Esophagus (tissue), 2 donors: ENCODE results near the gene FARSB. TPM values are rescaled to one million over a fixed set of nuclear protein-coding genes. Genes with fewer than 3 reads are reported as not detected.

Source experiments
- H3K27ac ChIP-seq, 2 donors: one replicate each; pipeline ENCODE4 v1.5.1; 2013; ENCODE audit warnings: low read depth in 2 of 2, mild to moderate bottlenecking in 2 of 2, inconsistent platforms in 1 of 2, low read length in 1 of 2, moderate library complexity in 1 of 2
- H3K27me3 ChIP-seq, 2 donors: one replicate each; pipeline ENCODE4 v1.6.1; 2013; ENCODE audit warnings: low read length in 2 of 2, control low read depth in 1 of 2, mild to moderate bottlenecking in 1 of 2; ENCODE audit not compliant: insufficient read depth in 2 of 2, control insufficient read depth in 1 of 2
- H3K36me3 ChIP-seq, 2 donors: one replicate each; pipeline ENCODE4 v1.6.1; 2013; ENCODE audit warnings: low read length in 1 of 2; ENCODE audit not compliant: control insufficient read depth in 2 of 2, insufficient read depth in 2 of 2
- H3K4me1 ChIP-seq, 2 donors: one replicate each; pipeline ENCODE4 v1.6.1; 2013; ENCODE audit warnings: low read length in 1 of 2; ENCODE audit not compliant: control insufficient read depth in 2 of 2, insufficient read depth in 2 of 2
- H3K4me3 ChIP-seq, 2 donors: one replicate each; pipeline ENCODE4 v1.5.1; 2013; ENCODE audit warnings: low read length in 2 of 2, mild to moderate bottlenecking in 2 of 2, low read depth in 1 of 2, moderate library complexity in 1 of 2
- H3K9me3 ChIP-seq, 2 donors: one replicate each; pipeline ENCODE4 v1.6.1; 2013; ENCODE audit warnings: mild to moderate bottlenecking in 2 of 2, low read depth in 1 of 2, low read length in 1 of 2, moderate library complexity in 1 of 2; ENCODE audit not compliant: control insufficient read depth in 2 of 2, insufficient read depth in 1 of 2
- WGBS, 2 donors: extraction: QIAGEN DNeasy Blood & Tissue Kit; methylation state at CpG; one replicate each; pipeline ENCODE4 v1.1.7; 2013; 5-methylcytosine and 5-hydroxymethylcytosine counted together
- polyA plus RNA-seq, 2 donors: library from polyadenylated mRNA; stranded (reverse); fragments of 200-250 nt; gene quantifications; one replicate each; pipeline ENCODE4 v1.2.3, GENCODE V29; 2013
- donor health status: healthy with polysubstance abuse.
- donor health status: Bipolar disorder and iron deficiency.

FARSB gene
- polyA plus RNA-seq, 2 donors: 12.6 to 22.5 TPM

DNA sequence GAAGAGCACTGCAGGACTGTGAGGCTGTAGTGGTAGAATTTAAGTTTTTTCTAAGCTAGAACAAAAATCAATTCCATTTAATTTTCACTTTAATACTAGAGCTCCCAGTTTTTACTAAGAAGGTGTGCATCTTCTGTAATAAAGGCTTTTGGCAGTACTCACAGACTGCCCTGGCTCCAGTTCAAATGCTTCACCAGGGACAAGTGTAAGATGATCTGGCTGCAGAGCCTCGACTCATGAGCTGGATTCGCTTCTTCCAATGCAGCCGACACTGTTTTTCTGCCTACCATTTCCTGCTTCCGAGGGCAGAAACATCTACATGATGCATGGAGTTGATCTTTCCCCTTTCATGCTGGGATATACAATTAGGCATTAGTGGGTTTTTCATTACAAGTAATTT, 87.0 kb downstream of the FARSB start:
- Histone ChIP-seq H3K9me3 (no peaks in the 10 kb centered on the region), H3K27ac (no peak overlapping the region), H3K4me1 (peaks cover 0 to 4% of the 10 kb centered on the region in 2 donors), H3K36me3 (peaks cover 0 to 2% of the 10 kb centered on the region in 2 donors), H3K4me3 (no peak overlapping the region), H3K27me3 (no peaks in the 10 kb centered on the region)
- WGBS, 2 donors: 39 to 51% methylated on average over 4 of the region's 4 CpGs

DNA sequence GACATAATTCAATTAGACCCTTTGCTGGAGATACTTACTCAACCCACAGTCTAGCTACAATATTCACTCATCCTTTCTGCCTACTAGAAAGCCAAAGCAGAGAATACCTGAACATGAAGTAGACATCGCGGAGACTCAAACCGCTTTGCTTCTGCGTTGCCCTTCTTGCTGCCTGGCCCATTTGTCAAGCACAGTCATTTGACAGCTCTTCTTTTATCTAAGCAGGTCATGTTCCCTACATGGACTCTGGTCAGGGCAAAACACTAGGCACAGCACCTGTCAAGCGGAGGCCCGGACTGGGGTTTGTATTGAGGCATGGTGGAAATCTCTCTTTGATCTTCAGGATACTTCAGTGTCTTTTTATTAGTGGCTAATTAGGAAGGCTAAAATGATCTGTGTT, 89.7 kb downstream of the FARSB start:
- no peak overlapping the region for H3K4me3 ChIP-seq
- peaks cover 0 to 2% of the 10 kb centered on the region in 2 donors for H3K36me3 ChIP-seq
- no peaks in the 10 kb centered on the region for H3K27me3 ChIP-seq
- no peaks in the 10 kb centered on the region for H3K4me1 ChIP-seq
- no peak overlapping the region for H3K27ac ChIP-seq
- 91 to 96% methylated on average over 6 of the region's 6 CpGs for WGBS, 2 donors
- H3K9me3 ChIP-seq: no peaks in the 10 kb centered on the region

DNA sequence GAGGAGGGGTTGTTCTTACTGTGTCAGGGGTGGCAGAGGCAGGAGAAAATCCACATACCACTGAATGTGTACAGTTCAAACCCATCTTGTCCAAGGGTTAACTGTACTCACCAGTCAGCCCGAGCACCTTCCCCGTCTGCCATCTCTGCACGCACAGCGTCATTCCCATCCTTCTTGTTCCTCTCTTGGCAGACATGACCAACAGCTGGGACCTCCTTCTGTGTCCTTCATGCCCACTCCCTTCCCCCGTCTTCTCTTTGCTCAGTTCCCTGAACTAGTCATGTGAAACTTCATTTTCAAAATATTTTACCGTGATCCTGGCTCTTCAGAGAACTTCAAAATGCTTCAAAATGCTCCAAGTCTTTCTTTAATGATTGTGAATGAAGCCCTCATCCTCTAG, 92.0 kb downstream of the FARSB start:
- WGBS, 2 donors: 83 to 87% methylated on average over 6 of the region's 6 CpGs
- H3K4me3 ChIP-seq: no peak overlapping the region
- H3K9me3 ChIP-seq: no peaks in the 10 kb centered on the region
- H3K27ac ChIP-seq: no peak overlapping the region
- H3K27me3 ChIP-seq: no peaks in the 10 kb centered on the region
- no peaks in the 10 kb centered on the region for H3K4me1 ChIP-seq
- H3K36me3 ChIP-seq: peaks cover 0 to 2% of the 10 kb centered on the region in 2 donors

DNA sequence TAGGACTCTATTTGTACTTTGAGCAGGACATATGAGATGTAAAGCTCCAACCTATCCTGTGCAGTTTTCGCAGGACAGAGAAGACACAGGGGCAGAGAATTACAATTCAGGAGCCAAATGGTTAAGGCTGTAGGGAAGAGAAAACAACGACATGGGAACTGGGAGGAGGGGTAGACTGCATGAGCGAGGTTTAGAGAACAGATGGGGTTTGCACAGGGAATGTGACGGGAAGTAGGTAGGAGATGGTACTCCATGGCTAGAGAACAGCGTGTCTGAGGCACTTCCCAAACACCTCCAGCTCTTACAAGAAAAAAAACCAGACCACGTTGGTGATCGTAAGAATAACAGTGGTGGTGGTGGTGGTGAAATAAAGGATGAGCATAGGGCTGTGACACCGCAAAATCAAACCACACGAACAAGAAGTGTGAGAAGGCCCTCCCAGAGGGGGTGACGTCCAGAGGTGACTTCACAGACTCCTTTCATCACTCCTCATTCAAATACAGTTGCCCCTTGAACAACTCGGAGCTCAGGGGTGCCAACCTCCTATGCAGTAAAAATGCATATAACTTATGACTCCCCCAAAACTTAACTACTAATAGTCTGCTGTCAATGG, 92.7 kb downstream of the FARSB start:
- WGBS, 2 donors: 71 to 72% methylated on average over 11 of the region's 11 CpGs
- Histone ChIP-seq H3K36me3 (peaks cover 0 to 2% of the 10 kb centered on the region in 2 donors), H3K27ac (no peak overlapping the region), H3K9me3 (no peaks in the 10 kb centered on the region), H3K4me3 (no peak overlapping the region), H3K27me3 (no peaks in the 10 kb centered on the region), H3K4me1 (no peaks in the 10 kb centered on the region)

DNA sequence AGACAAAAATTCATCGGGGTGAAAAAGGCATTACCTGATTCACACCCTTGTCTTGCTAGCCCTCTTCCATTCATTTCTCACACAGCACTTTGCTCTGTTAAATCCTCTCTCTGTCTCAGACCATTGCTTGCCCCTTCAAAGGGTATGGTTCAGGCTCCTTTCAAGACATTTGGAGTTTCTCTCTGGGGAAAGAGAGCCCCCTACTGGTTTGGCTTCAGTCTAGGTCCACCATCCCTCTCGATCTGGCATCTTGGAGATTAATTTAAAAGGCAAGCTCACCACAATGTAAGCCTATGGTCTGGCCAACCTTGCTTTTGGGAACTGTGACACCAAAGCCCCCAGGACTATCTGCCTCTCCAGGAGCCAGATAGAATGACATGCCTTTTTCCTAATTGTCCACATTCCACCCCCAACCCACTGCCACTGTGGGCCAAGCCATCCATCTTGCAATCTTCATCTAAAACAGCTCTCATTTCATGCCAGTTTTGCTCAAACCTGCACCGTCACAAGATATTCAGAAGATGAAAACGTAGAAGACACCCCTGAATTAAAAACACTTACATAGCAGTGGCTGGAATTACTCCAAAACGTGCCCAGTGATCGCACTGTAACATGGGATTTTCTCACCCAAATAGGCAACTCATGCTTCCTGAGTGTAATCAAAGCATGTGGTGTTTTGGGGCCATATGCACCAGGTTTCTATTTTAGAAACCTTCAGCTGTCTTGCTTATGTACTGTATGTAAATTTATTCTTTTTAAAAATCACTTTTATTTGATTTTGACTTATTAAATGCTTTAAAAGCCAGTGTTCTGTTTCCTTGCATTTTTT, 93.9 kb downstream of the FARSB start:
- H3K36me3 ChIP-seq: peaks cover 0 to 2% of the 10 kb centered on the region in 2 donors

DNA sequence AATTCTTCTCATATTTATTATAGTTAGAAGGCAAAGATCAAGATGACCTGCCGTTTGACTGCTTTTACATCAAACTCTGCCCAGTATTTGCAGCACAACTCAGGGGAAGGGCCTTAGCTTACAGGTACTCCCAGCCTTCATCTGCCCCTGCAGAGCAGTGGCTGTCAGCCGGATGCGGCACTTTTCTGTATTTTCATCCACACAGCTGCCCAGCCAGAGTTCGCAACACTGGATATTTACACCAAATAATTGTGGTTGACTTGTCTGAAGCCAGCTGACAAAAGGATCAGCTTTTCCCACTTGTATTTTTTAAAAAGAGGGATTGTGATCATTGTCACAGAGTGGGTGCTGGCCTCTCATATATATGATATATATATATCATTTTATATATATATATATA, 94.7 kb downstream of the FARSB start:
- peaks cover 0 to 2% of the 10 kb centered on the region in 2 donors for H3K36me3 ChIP-seq
- no peak overlapping the region for H3K27ac ChIP-seq
- H3K27me3 ChIP-seq: no peaks in the 10 kb centered on the region
- H3K4me3 ChIP-seq: no peak overlapping the region
- H3K9me3 ChIP-seq: no peaks in the 10 kb centered on the region
- no peaks in the 10 kb centered on the region for H3K4me1 ChIP-seq
- WGBS, 2 donors: 91 to 95% methylated on average over 4 of the region's 4 CpGs

More for the DNA sequence above, 93.9 kb downstream of the FARSB start:
- Histone ChIP-seq H3K4me3 (no peak overlapping the region), H3K27ac (no peak overlapping the region), H3K27me3 (no peaks in the 10 kb centered on the region), H3K4me1 (no peaks in the 10 kb centered on the region), H3K9me3 (no peaks in the 10 kb centered on the region)
- WGBS, 2 donors: 48 to 53% methylated on average over 6 of the region's 6 CpGs

DNA sequence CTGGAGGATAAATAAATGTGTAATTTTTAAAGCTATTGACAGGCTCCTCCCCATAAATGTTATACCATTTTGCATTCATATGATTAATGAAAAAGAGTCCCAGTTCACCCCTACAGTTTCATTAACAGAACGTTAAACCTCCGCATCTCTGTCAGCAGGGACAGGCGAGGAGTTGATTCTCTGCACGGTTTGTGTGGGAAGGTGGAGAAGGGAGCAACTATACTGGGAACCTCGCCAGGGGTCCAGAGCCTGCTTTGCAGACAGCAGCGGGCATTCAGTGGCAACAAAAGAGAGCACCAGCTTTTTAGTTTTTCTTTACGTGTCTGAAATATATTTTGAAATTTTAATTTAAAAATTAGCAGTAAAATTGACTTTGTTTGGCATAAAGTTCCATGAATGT, 101.4 kb downstream of the FARSB start:
- Histone ChIP-seq H3K27ac (no peak overlapping the region), H3K36me3 (no peaks in the 10 kb centered on the region), H3K4me3 (no peak overlapping the region), H3K27me3 (no peaks in the 10 kb centered on the region), H3K9me3 (no peaks in the 10 kb centered on the region), H3K4me1 (no peaks in the 10 kb centered on the region)
- WGBS, 2 donors: 60 to 62% methylated on average over 7 of the region's 7 CpGs

DNA sequence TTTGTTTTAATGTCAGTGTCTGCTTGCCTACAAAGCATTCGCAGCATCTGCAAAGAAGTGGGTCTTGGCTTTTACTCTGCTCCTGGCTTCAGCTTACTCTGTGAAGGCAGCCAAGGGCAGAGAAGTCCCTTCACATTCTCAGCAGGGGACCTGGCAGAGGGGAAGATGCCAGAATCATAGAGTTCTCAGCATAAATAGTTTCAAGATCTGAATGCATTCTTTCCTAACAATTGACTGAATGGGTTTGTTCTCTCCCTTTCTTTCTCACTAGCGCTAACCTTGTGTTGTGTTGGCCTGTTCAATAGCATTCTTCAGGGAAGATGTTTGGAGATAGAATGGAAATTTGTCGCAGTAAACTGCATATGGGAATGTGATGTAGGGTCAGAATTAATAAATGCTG, 106.9 kb downstream of the FARSB start:
- H3K4me1 ChIP-seq: no peaks in the 10 kb centered on the region
- 65 to 70% methylated on average over 3 of the region's 3 CpGs for WGBS, 2 donors

DNA sequence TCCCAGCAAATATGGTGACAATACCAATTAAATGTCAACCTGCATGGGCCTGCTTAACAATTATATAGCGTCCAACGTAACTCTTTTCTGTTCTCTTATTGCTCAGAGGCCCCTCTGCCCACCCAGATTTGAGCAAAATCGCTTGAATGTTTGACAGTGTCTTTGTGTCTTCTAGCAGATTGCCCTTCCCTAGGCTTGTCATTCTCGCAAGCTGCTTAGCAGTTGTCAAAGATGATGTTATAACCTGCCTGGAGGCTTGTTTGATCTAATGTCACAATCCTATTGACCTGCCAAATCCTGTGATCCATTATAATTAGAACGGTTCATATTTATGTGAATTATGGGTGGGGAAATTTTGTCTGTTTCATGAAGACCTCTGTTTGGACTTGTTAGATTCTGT, 108.8 kb downstream of the FARSB start:
- Histone ChIP-seq H3K27me3 (no peaks in the 10 kb centered on the region), H3K9me3 (no peaks in the 10 kb centered on the region), H3K36me3 (no peaks in the 10 kb centered on the region), H3K4me3 (no peak overlapping the region), H3K4me1 (no peaks in the 10 kb centered on the region), H3K27ac (peak overlapping the region in 1 of 2 donors; percentile 22)
- 54 to 57% methylated on average over 5 of the region's 5 CpGs for WGBS, 2 donors

More for the DNA sequence above, 106.9 kb downstream of the FARSB start:
- no peak overlapping the region for H3K27ac ChIP-seq
- H3K36me3 ChIP-seq: no peaks in the 10 kb centered on the region
- H3K9me3 ChIP-seq: no peaks in the 10 kb centered on the region
- H3K27me3 ChIP-seq: no peaks in the 10 kb centered on the region
- no peak overlapping the region for H3K4me3 ChIP-seq
